ENCODE data around the gene FNDC8.
"Not testable (repeated sequence)": the region's sequence is repeated elsewhere in the genome, so short reads cannot be mapped to it uniquely, and the experiment has no call there.

The FNDC8 gene

GRCh38 chr17:35095741-35096140 is 25.7 kb upstream of the FNDC8 start:
- no peak for DNase-seq (ENCODE audit: low spot score)

DNA sequence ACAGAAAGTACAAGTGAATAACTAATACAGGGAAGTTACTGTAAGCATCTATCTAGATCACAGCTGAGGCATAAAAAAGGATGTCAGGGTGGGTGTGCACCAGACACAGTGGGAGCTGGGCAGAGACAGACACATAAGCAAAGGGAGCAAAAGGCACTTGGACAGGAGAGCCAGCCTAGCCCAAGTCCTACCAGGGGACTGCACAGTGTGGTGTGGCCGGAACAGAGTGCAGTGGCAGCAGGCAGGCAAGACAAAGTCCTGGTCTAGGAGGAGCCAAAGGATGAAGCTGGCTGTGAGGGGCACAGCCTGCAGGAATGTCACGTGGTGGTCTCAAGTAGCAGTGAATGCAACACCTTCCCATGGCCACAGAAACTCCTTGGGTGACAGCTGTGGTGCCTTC is 23.6 kb upstream of the FNDC8 start:
- DNase-seq (ENCODE audit: low spot score) = no peak

DNA sequence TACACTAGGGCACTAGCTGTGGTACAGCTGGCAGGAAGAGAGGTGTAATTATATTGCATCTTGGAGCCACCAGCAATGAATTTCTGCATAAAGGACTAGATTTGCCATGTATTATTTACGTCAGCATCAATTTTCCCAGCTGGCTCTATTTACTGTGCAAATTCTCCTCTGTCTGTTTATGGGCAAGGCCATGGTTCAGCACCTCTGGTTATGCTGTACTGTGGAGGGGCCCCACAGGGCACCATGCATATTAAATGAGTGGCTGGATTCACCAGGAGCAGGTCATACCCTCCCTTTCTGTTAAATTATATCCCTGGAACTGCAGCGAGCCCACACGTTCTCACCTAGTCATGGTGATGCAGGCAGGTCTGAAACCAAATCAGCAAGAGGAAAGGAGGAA is 21.5 kb upstream of the FNDC8 start:
- DNase-seq (ENCODE audit: low spot score) = no peak

GRCh38 chr17:35101036-35101435 is 20.4 kb upstream of the FNDC8 start:
- DNase-seq (ENCODE audit: low spot score) = no peak

DNA sequence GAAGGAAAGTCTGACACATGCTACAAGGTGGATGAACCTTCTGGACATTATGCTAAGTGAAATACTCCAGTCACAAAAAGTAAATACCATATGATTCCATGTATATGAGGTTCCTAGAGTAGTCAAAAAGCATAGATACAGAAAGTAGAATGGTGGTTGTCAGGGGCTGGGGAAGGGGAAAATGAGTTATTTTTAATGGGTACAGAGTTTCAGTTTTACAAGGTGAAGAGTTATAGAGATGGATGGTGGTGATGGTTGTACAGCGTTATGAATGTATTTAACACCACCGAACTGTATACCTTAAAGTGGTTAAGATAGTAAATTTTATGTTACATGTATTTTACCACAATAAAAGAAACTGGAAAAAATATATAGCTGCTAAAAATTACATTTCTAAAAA is 19.7 kb upstream of the FNDC8 start:
- DNase-seq (ENCODE audit: low spot score) = no peak

DNA sequence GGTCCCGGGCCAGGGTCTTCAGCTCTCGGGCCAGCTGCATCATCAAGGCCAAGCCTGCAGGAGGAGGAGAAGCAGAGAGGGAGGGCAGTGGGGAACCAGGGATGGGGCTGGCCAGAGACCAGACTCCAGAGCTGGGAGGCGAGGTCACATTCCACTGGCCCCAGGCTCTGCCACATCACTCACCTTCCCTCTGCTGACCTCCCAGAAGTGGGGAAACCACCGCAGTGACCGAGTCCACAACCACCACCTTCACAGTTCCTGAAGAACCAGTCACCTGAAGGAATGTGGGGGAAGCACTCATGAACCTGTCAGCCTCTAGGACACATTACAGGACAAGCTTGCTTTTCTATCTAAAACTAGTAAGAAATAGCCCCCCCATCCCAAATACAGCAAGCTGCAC is 18.1 kb upstream of the FNDC8 start:
- DNase-seq (ENCODE audit: low spot score) = no peak

GRCh38 chr17:35104844-35105450 is 16.5 kb upstream of the FNDC8 start:
- no peak for DNase-seq (ENCODE audit: low spot score)

- not testable (repeated sequence) for DNase-seq (ENCODE audit: low spot score)
Measured at GRCh38 chr17:35110791-35111190, 10.6 kb upstream of the FNDC8 start.

- no peak for DNase-seq (ENCODE audit: low spot score)
Measured at GRCh38 chr17:35116845-35117244, 4.6 kb upstream of the FNDC8 start.

- DNase-seq (ENCODE audit: low spot score) = peak; percentile 48
Measured at GRCh38 chr17:35117984-35118383, 3.4 kb upstream of the FNDC8 start.

DNA sequence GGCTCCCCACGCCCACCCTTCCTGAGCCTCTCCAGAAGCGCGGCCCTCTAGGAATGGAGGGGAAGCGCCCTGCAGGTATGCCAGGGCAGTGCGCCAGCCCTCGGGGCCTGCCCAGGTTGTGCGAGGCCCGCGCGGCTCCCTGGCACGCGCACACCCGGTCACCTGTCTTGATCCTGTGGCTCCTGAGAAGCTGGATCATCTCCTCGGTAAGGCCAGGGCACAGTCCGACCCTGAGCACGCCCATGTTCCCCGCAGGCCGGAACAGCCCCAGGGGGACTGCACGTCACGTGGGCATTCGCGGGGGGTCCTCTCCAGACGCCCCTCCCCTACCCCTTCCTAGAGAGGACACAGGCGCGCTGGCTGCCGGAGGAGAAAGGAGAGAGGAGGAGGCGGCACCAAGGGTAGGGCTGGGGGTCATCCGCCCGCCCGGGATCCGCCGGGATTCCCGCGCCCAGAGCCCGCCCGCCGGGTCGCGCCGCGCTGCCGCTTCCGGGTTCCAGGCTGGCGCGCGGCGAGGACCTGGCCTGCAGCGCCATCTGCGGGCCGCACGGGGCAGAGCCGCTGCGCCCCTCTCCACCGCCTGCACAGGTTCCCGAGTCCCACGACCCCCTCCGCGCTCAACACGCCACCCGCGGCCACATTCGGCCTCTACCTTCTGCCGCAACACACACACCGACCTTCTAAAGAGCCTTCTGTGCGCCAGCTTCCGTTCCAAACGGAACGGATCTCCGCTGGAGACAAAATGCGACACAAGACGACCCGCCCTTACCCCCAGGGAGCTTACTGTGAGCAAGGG is 1.8 kb upstream of the FNDC8 start, which contains the start of gene RAD51D:
RAD51D (minus strand) TSS at position 491 of the 796 bp plus-strand sequence; CDS start at position 244, 247 bp downstream.
- DNase-seq (ENCODE audit: low spot score) = peak; percentile 87

GRCh38 chr17:35127751-35128514 is 6.5 kb downstream of the FNDC8 start:
- DNase-seq (ENCODE audit: low spot score) = no peak

- DNase-seq (ENCODE audit: low spot score) = no peak
Measured at GRCh38 chr17:35129154-35129972, 7.9 kb downstream of the FNDC8 start.

GRCh38 chr17:35129973-35130351 is 8.5 kb downstream of the FNDC8 start:
- no peak for DNase-seq (ENCODE audit: low spot score)

- no peak for DNase-seq (ENCODE audit: low spot score)
Measured at GRCh38 chr17:35130392-35130791, 9.0 kb downstream of the FNDC8 start.

GRCh38 chr17:35132099-35132498 is 10.7 kb downstream of the FNDC8 start:
- DNase-seq (ENCODE audit: low spot score) = no peak

DNA sequence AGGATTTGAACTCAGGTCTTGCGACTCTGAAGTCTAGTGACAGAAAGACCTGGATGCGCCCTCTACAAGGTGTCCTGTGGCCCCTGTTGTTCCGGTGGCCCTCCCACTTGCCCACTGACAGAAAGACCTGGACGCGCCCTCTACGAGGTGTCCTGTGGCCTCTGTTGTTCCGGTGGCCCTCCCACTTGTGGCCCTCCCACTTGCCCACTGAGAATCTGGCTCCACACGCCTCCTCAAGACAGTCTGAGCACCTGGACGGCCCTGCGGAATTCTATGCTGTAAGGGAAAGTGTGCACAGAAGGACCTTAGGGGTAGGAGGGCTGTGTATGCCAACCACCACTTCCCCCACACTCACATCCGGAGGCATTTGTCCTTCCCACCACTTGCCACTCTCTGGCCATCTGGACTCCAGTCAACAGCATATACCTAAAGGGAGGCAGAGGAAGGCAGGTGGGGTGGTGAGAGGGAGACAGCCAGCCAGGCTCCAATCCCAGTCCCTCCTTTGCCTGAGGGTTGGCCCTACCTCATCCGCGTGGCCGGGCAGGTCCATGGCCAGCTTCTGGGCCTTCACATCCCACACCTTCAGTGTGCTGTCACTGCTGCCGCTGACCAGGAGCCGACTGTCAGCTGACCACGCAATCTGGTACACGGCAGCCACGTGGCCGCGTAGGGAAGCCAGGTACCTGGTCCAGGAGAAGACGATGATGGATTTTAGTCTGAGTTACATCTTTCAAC is 11.6 kb downstream of the FNDC8 start:
- DNase-seq (ENCODE audit: low spot score) = no peak

GRCh38 chr17:35135322-35135721 is 13.9 kb downstream of the FNDC8 start:
- no peak for DNase-seq (ENCODE audit: low spot score)

GRCh38 chr17:35138218-35138617 is 16.8 kb downstream of the FNDC8 start:
- no peak for DNase-seq (ENCODE audit: low spot score)

DNA sequence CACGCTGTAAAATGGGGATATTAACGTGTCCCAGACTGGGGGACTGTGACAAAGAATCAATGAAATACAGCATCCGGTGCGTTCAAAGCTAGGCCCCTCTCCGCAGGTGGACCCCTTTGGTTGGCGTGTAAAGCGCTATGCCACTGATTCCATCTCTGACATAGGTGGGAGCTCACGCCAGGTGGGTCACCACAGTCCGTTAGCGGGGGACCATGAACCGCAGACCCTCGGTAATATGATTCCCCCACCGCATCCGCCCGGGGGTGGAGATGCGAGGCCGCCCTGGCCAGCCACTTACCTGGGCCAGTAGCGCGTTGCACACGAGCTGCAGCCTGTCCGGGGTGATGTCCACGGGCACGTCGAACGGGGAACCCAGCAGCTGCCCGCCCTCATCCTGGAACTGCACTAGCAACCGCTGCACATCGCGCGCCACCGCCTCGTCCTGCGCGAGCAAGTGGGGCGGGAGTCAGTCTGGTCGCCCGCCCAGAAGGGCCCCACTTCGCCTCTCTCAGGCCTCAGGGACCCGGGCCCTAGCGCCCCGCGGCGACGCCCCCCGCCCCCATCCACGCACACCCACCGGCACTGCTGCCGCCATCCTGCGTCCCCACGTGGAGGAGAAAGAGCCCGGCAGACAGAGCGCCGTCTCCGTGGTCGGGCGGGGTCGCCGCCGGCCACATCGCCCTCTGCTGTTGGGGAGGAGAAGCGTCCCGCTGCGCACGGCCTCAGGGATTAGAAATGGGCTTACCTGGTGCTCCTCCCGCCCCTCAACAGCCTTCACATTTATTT is 20.5 kb downstream of the FNDC8 start, which contains the start of gene NLE1:
NLE1 (minus strand) TSS at position 623 of the 786 bp plus-strand sequence; CDS start at position 595, 28 bp downstream.
- DNase-seq (ENCODE audit: low spot score) = peak; percentile 88

- no peak for DNase-seq (ENCODE audit: low spot score)
Measured at GRCh38 chr17:35142467-35142796, 21.0 kb downstream of the FNDC8 start.
